ENCODE results near the gene MATK.

- TF ChIP-seq POLR2A (IDR thresholded peaks at IDR 0.05; ENCODE audit: low read depth, low read length) (no peak), POLR2AphosphoS5 (IDR thresholded peaks at IDR 0.05; ENCODE audit: low read depth, low read length) (no peak)
Measured at GRCh38 chr19:3743486-3743885, 42.7 kb downstream of the MATK start.

All from GM12892 (cell line).